GM21825 (cell line): ENCODE measurements around the gene DNLZ.

Experiments
- ATAC-seq: cut with Tn5 transposase; IDR thresholded peaks from one replicate; pipeline ENCODE4 v1.9.1; 2021; ENCODE audit warnings: mild to moderate bottlenecking, moderate library complexity; ENCODE audit not compliant: unreplicated experiment

The DNLZ gene

GRCh38 chr9:136345281-136346156 is 18.0 kb downstream of the DNLZ start:
- no peak for ATAC-seq

- no peak for ATAC-seq
Measured at GRCh38 chr9:136344544-136345280, 18.8 kb downstream of the DNLZ start.

GRCh38 chr9:136343884-136344269 is 19.7 kb downstream of the DNLZ start:
- no peak for ATAC-seq

- ATAC-seq: no peak
Measured at GRCh38 chr9:136343121-136343883, 20.2 kb downstream of the DNLZ start.

- no peak for ATAC-seq
Measured at GRCh38 chr9:136342181-136343120, 21.1 kb downstream of the DNLZ start.

GRCh38 chr9:136341769-136342168 is 21.8 kb downstream of the DNLZ start:
- ATAC-seq: no peak

GRCh38 chr9:136341042-136341655 is 22.4 kb downstream of the DNLZ start:
- no peak for ATAC-seq

- no peak for ATAC-seq
Measured at GRCh38 chr9:136340356-136341041, 23.0 kb downstream of the DNLZ start.

- ATAC-seq: no peak
Measured at GRCh38 chr9:136339958-136340310, 23.6 kb downstream of the DNLZ start.

GRCh38 chr9:136339173-136339957 is 24.2 kb downstream of the DNLZ start:
- no peak for ATAC-seq

GRCh38 chr9:136338511-136338910 is 25.0 kb downstream of the DNLZ start:
- no peak for ATAC-seq

- ATAC-seq: no peak
Measured at GRCh38 chr9:136337416-136338395, 25.8 kb downstream of the DNLZ start.

GRCh38 chr9:136336881-136337280 is 26.7 kb downstream of the DNLZ start:
- no peak for ATAC-seq

GRCh38 chr9:136336156-136336870 is 27.2 kb downstream of the DNLZ start:
- no peak for ATAC-seq

- no peak for ATAC-seq
Measured at GRCh38 chr9:136335296-136336155, 28.0 kb downstream of the DNLZ start.

GRCh38 chr9:136334541-136334940 is 29.0 kb downstream of the DNLZ start:
- ATAC-seq: no peak
